Measurements from ENCODE around the gene TNP2.

The TNP2 gene

GRCh38 chr16:11297492-11298142 lies 28.5 kb upstream of the TNP2 start:
- no peak overlapping the region for H3K27ac Mint-ChIP-seq

GRCh38 chr16:11296706-11297491 lies 27.8 kb upstream of the TNP2 start:
- Mint-ChIP-seq H3K9me3 (no peaks in the 10 kb centered on the region), H3K4me3 (no peak overlapping the region), H3K36me3 (ENCODE audit: low read depth) (no peaks in the 10 kb centered on the region), H3K27ac (no peak overlapping the region), H3K27me3 (ENCODE audit: low read depth, poor library complexity) (peaks cover 17% of the 10 kb centered on the region), H3K4me1 (peaks cover 38% of the 10 kb centered on the region)
- TF ChIP-seq CTCF (IDR thresholded peaks at IDR 0.05): no peak
- no peak for DNase-seq

More at GRCh38 chr16:11297492-11298142, 28.5 kb upstream of the TNP2 start:
- DNase-seq: peak; percentile 42
- Mint-ChIP-seq H3K36me3 (ENCODE audit: low read depth) (no peaks in the 10 kb centered on the region), H3K4me3 (no peak overlapping the region), H3K4me1 (peaks cover 32% of the 10 kb centered on the region), H3K27me3 (ENCODE audit: low read depth, poor library complexity) (peaks cover 17% of the 10 kb centered on the region), H3K9me3 (no peaks in the 10 kb centered on the region)
- TF ChIP-seq CTCF (IDR thresholded peaks at IDR 0.05): no peak

- no peak for DNase-seq
- no peak for TF ChIP-seq CTCF (IDR thresholded peaks at IDR 0.05)
- H3K4me1 Mint-ChIP-seq: peaks cover 44% of the 10 kb centered on the region
- H3K36me3 Mint-ChIP-seq (ENCODE audit: low read depth): no peaks in the 10 kb centered on the region
- H3K4me3 Mint-ChIP-seq: no peak overlapping the region
- H3K27ac Mint-ChIP-seq: no peak overlapping the region
- H3K9me3 Mint-ChIP-seq: no peaks in the 10 kb centered on the region
- peaks cover 14% of the 10 kb centered on the region for H3K27me3 Mint-ChIP-seq (ENCODE audit: low read depth, poor library complexity)
Observed at GRCh38 chr16:11296351-11296705, 27.2 kb upstream of the TNP2 start.

- Mint-ChIP-seq H3K27me3 (ENCODE audit: low read depth, poor library complexity) (peaks cover 11% of the 10 kb centered on the region), H3K27ac (no peak overlapping the region), H3K36me3 (ENCODE audit: low read depth) (no peaks in the 10 kb centered on the region), H3K9me3 (no peaks in the 10 kb centered on the region), H3K4me1 (peaks cover 50% of the 10 kb centered on the region), H3K4me3 (no peak overlapping the region)
- no peak for DNase-seq
- TF ChIP-seq CTCF (IDR thresholded peaks at IDR 0.05): no peak
Observed at GRCh38 chr16:11295672-11296071, 26.5 kb upstream of the TNP2 start.

DNA sequence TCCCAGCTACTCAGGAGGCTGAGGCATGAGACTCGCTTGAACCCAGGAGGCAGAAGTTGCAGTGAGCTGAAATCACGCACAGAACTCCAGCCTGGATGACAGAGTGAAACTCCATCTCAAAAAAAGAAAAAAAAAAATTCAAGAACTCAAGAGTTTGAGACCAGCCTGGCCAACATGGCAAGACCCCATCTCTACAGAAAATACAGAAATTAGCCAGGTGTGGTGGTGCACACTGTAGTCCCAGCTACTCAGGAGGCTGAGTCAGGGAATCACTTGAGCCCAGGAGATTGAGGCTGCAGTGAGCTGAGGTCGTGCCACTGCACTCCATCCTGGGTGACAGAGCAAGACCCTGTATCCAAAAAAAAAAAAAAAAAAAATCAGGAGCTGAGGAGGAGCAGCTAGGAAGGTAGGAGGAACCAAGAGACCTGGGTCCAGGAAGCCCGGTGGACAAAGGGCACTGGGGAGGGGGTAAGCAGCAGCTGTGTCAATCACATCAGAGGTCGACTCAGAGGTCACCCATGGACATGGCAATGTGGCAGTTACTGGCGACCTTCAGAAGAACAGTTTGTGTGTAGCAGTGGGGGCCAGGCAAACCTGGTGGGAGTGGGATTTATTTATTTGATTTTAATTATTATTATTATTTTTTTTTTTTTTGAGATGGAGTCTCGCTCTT lies 23.1 kb upstream of the TNP2 start:
- H3K27ac Mint-ChIP-seq: no peak overlapping the region
- DNase-seq: no peak
- no peaks in the 10 kb centered on the region for H3K36me3 Mint-ChIP-seq (ENCODE audit: low read depth)
- peaks cover 11% of the 10 kb centered on the region for H3K9me3 Mint-ChIP-seq
- H3K4me3 Mint-ChIP-seq: no peak overlapping the region
- H3K27me3 Mint-ChIP-seq (ENCODE audit: low read depth, poor library complexity): peaks cover 5% of the 10 kb centered on the region
- peaks cover 58% of the 10 kb centered on the region for H3K4me1 Mint-ChIP-seq
- TF ChIP-seq CTCF (IDR thresholded peaks at IDR 0.05): no peak

Data from nephron progenitor cell (in vitro differentiated cells).